Esophagus muscularis mucosa (tissue), 4 donors: Measurements from ENCODE around the gene NOS3.

ENCODE experiments used
- CTCF ChIP-seq, 3 experiments: fragments of 200-600 bp in 2 of 3; fragments of 450-650 bp in 1 of 3; sonication (generic) in 2 of 3; IDR thresholded peaks; one replicate each; pipeline ENCODE4 v1.5.1; 2017 to 2019; ENCODE audit warnings: antibody characterized with exemption in 3 of 3, mild to moderate bottlenecking in 2 of 3, moderate library complexity in 1 of 3
- EP300 ChIP-seq: sonication (generic); formaldehyde crosslinking; IDR thresholded peaks from one replicate; pipeline ENCODE4 v1.6.1; 2017; ENCODE audit warnings: antibody characterized with exemption
- POLR2AphosphoS5 ChIP-seq, 2 donors: sonication (generic); formaldehyde crosslinking; IDR thresholded peaks; one replicate each; pipeline ENCODE4 v1.6.1; 2017; ENCODE audit warnings: antibody characterized with exemption in 2 of 2

GRCh38 chr7:150992833-150993302, 2.1 kb downstream of the NOS3 start:
- TF ChIP-seq CTCF (IDR thresholded peaks at IDR 0.05) (no peak), EP300 (no peak), POLR2AphosphoS5 (IDR thresholded peaks at IDR 0.05) (peak in 1 of 2 donors; percentile 10)
